ENCODE measurements around the gene SMAD4.
"Not testable (repeated sequence)": the region's sequence is repeated elsewhere in the genome, so short reads cannot be mapped to it uniquely, and the experiment has no call there.

Gene SMAD4

GRCh38 chr18:51072586-51073313, 42.7 kb downstream of the SMAD4 start:
- DNase-seq, result no peak

GRCh38 chr18:51074605-51075004, 44.6 kb downstream of the SMAD4 start:
- no peak for DNase-seq

GRCh38 chr18:51076503-51076902, 46.5 kb downstream of the SMAD4 start:
- no peak for DNase-seq

GRCh38 chr18:51077217-51077616, 47.2 kb downstream of the SMAD4 start:
- DNase-seq, result no peak

GRCh38 chr18:51078026-51078425, 48.0 kb downstream of the SMAD4 start:
- DNase-seq, result no peak

- no peak for DNase-seq
Measured at GRCh38 chr18:51082571-51083267, 52.7 kb downstream of the SMAD4 start.

GRCh38 chr18:51083398-51083797, 53.4 kb downstream of the SMAD4 start:
- no peak for DNase-seq

- DNase-seq, result no peak
Measured at GRCh38 chr18:51088410-51088809, 58.4 kb downstream of the SMAD4 start.

GRCh38 chr18:51089691-51090090, 59.7 kb downstream of the SMAD4 start:
- DNase-seq, result no peak

- DNase-seq, result no peak
Measured at GRCh38 chr18:51091270-51091669, 61.3 kb downstream of the SMAD4 start.

- DNase-seq, result no peak
Measured at GRCh38 chr18:51092117-51092516, 62.1 kb downstream of the SMAD4 start.

- DNase-seq, result not testable (repeated sequence)
Measured at GRCh38 chr18:51092967-51093366, 63.0 kb downstream of the SMAD4 start.

GRCh38 chr18:51097021-51097822, 67.2 kb downstream of the SMAD4 start:
- DNase-seq, result no peak

GRCh38 chr18:51098082-51098481, 68.1 kb downstream of the SMAD4 start:
- no peak for DNase-seq

- DNase-seq, result no peak
Measured at GRCh38 chr18:51098513-51098912, 68.5 kb downstream of the SMAD4 start.

- DNase-seq, result no peak
Measured at GRCh38 chr18:51100385-51101120, 70.5 kb downstream of the SMAD4 start.

GRCh38 chr18:51107082-51107481, 77.1 kb downstream of the SMAD4 start:
- DNase-seq, result no peak

- no peak for DNase-seq
Measured at GRCh38 chr18:51107598-51108305, 77.7 kb downstream of the SMAD4 start.

GRCh38 chr18:51108330-51108729, 78.3 kb downstream of the SMAD4 start:
- no peak for DNase-seq

GRCh38 chr18:51110073-51110797, 80.2 kb downstream of the SMAD4 start:
- DNase-seq, result no peak

- DNase-seq, result not testable (repeated sequence)
Measured at GRCh38 chr18:51111633-51112355, 81.8 kb downstream of the SMAD4 start.

All from T1000 (cell line).